PFSK-1 (cell line): ENCODE data around the gene ALG6.

Source experiments
- POLR2AphosphoS5 ChIP-seq: IDR thresholded peaks from 2 replicates; pipeline ENCODE4 v1.6.1; 2012; ENCODE audit warnings: low read depth, mild to moderate bottlenecking, control low read depth, low read length, moderate library complexity
- TAF1 ChIP-seq: IDR thresholded peaks from 2 replicates; pipeline ENCODE4 v1.6.1; 2012; ENCODE audit warnings: low read length, control low read depth, borderline replicate concordance; ENCODE audit not compliant: insufficient read depth
- TF ChIP-seq, protein P1 (sequence below), 2 experiments: IDR thresholded peaks; 2 replicates each; pipeline versions ENCODE4 v1.6.1 to v1.8.0; 2011 to 2012; ENCODE audit warnings: low read depth in 2 of 2, low read length in 2 of 2, control low read depth in 1 of 2, inconsistent platforms in 1 of 2, mild to moderate bottlenecking in 1 of 2, moderate library complexity in 1 of 2; ENCODE audit not compliant: insufficient read depth in 1 of 2

DNA sequence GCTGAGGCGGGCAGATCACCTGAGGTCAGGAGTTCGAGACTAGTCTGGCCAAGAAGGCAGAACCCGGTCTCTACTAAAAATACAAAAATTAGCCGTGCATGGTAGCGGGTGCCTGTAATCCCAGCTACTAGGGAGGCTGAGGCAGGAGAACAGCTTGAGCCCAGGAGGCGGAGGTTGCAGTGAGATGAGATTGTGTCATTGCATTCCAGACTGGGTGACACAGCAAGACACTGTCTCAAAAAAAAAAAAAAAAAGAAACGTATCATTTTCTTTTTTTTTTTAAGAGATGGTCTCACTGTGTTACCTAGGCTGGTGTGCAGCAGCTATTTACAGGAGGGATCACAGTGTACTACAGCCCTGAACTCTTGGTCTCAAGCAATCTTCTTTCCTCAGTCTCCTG lies 108.3 kb downstream of the ALG6 start:
- TF ChIP-seq POLR2AphosphoS5 (no peak), TAF1 (no peak)
- TF ChIP-seq, protein P1, sequence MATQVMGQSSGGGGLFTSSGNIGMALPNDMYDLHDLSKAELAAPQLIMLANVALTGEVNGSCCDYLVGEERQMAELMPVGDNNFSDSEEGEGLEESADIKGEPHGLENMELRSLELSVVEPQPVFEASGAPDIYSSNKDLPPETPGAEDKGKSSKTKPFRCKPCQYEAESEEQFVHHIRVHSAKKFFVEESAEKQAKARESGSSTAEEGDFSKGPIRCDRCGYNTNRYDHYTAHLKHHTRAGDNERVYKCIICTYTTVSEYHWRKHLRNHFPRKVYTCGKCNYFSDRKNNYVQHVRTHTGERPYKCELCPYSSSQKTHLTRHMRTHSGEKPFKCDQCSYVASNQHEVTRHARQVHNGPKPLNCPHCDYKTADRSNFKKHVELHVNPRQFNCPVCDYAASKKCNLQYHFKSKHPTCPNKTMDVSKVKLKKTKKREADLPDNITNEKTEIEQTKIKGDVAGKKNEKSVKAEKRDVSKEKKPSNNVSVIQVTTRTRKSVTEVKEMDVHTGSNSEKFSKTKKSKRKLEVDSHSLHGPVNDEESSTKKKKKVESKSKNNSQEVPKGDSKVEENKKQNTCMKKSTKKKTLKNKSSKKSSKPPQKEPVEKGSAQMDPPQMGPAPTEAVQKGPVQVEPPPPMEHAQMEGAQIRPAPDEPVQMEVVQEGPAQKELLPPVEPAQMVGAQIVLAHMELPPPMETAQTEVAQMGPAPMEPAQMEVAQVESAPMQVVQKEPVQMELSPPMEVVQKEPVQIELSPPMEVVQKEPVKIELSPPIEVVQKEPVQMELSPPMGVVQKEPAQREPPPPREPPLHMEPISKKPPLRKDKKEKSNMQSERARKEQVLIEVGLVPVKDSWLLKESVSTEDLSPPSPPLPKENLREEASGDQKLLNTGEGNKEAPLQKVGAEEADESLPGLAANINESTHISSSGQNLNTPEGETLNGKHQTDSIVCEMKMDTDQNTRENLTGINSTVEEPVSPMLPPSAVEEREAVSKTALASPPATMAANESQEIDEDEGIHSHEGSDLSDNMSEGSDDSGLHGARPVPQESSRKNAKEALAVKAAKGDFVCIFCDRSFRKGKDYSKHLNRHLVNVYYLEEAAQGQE (IDR thresholded peaks at IDR 0.05; ENCODE audit: insufficient read depth in 1 of 2, low read depth in 2 of 2, low read length in 2 of 2): no peak
